Nucleus accumbens (tissue), 56 donors: Measurements from ENCODE around the gene SELENON.
"Not testable (repeated sequence)": the region's sequence is repeated elsewhere in the genome, so short reads cannot be mapped to it uniquely, and the experiment has no call there.

ENCODE experiments used
- DNase-seq, 56 donors: peaks; one replicate each; lab custom pipeline; 2025; lab: John Stamatoyannopoulos, UW

Gene SELENON

GRCh38 chr1:25821630-25822091, 21.7 kb downstream of the SELENON start:
- no peak for DNase-seq

GRCh38 chr1:25825605-25826004, 25.6 kb downstream of the SELENON start:
- DNase-seq = no peak

GRCh38 chr1:25826571-25826970, 26.6 kb downstream of the SELENON start:
- no peak for DNase-seq

- no peak for DNase-seq
Measured at GRCh38 chr1:25828491-25828890, 28.5 kb downstream of the SELENON start.

GRCh38 chr1:25829046-25829445, 29.1 kb downstream of the SELENON start:
- DNase-seq = no peak

- DNase-seq = no peak
Measured at GRCh38 chr1:25831569-25832196, 31.7 kb downstream of the SELENON start.

GRCh38 chr1:25832336-25833037, 32.5 kb downstream of the SELENON start:
- no peak for DNase-seq

- no peak for DNase-seq
Measured at GRCh38 chr1:25833158-25833557, 33.2 kb downstream of the SELENON start.

GRCh38 chr1:25834894-25835293, 34.9 kb downstream of the SELENON start:
- DNase-seq = no peak

GRCh38 chr1:25836695-25837094, 36.7 kb downstream of the SELENON start:
- DNase-seq = no peak

- DNase-seq = no peak
Measured at GRCh38 chr1:25837262-25837875, 37.4 kb downstream of the SELENON start.

- not testable (repeated sequence) for DNase-seq
Measured at GRCh38 chr1:25839808-25840207, 39.8 kb downstream of the SELENON start.

- no peak for DNase-seq
Measured at GRCh38 chr1:25843483-25843882, 43.5 kb downstream of the SELENON start.

- no peak for DNase-seq
Measured at GRCh38 chr1:25844536-25845337, 44.7 kb downstream of the SELENON start.

GRCh38 chr1:25845664-25846063, 45.7 kb downstream of the SELENON start:
- DNase-seq = no peak

GRCh38 chr1:25847929-25848328, 47.9 kb downstream of the SELENON start:
- DNase-seq = no peak

GRCh38 chr1:25848531-25848930, 48.5 kb downstream of the SELENON start:
- no peak for DNase-seq

- no peak for DNase-seq
Measured at GRCh38 chr1:25854554-25854953, 54.6 kb downstream of the SELENON start.

- no peak for DNase-seq
Measured at GRCh38 chr1:25856856-25857255, 56.9 kb downstream of the SELENON start.

GRCh38 chr1:25858494-25858893, 58.5 kb downstream of the SELENON start:
- no peak for DNase-seq
